Urothelium cell line (cell line): Measurements from ENCODE around the gene MFRP.
A peak's percentile ranks its signal among the peaks of the same experiment; 100 is the strongest.
"Not testable (repeated sequence)": the region's sequence is repeated elsewhere in the genome, so short reads cannot be mapped to it uniquely, and the experiment has no call there.

Experiments used
- DNase-seq: peaks from one replicate; pipeline ENCODE4 v3.0.0; 2011; ENCODE audit warnings: low spot score, mixed read lengths
- FAIRE-seq: peaks from 2 replicates; lab custom pipeline; 2011; peaks lifted over from hg19 to GRCh38; lab: Jason Lieb, UNC

Gene MFRP

GRCh38 chr11:119346605-119347004 lies at the start of gene MFRP:
MFRP (minus strand) TSS chr11:119346705; CDS start chr11:119346513, 192 bp downstream.
- no peak for DNase-seq

GRCh38 chr11:119391275-119391674 lies 44.8 kb upstream of the MFRP start:
- FAIRE-seq: no peak
- DNase-seq: no peak

More at GRCh38 chr11:119346605-119347004, at the start of gene MFRP:
- no peak for FAIRE-seq

- no peak for FAIRE-seq
These were observed 43.2 kb upstream of the MFRP start for GRCh38 chr11:119389611-119390254.

GRCh38 chr11:119388103-119388502 lies 41.6 kb upstream of the MFRP start:
- DNase-seq (no peak), FAIRE-seq (no peak)

More at GRCh38 chr11:119389611-119390254, 43.2 kb upstream of the MFRP start:
- DNase-seq: no peak

GRCh38 chr11:119384332-119384731 lies 37.8 kb upstream of the MFRP start:
- FAIRE-seq: no peak
- DNase-seq: no peak

- not testable (repeated sequence) for FAIRE-seq, DNase-seq
These were observed 36.0 kb upstream of the MFRP start for GRCh38 chr11:119382513-119382912.

GRCh38 chr11:119382101-119382500 lies 35.6 kb upstream of the MFRP start:
- DNase-seq: no peak
- FAIRE-seq: no peak

- FAIRE-seq: no peak
- no peak for DNase-seq
These were observed 34.9 kb upstream of the MFRP start, which contains the start of gene USP2 for GRCh38 chr11:119381181-119381988. USP2 (minus strand) TSS chr11:119381690; CDS start chr11:119373480, 8,210 bp downstream.

- DNase-seq: no peak
- no peak for FAIRE-seq
These were observed 34.3 kb upstream of the MFRP start for GRCh38 chr11:119380827-119381180.

GRCh38 chr11:119380160-119380826 lies 33.8 kb upstream of the MFRP start:
- FAIRE-seq: no peak

GRCh38 chr11:119378851-119379465 lies 32.5 kb upstream of the MFRP start:
- DNase-seq (no peak), FAIRE-seq (no peak)

More at GRCh38 chr11:119380160-119380826, 33.8 kb upstream of the MFRP start:
- no peak for DNase-seq

GRCh38 chr11:119377961-119378667 lies 31.6 kb upstream of the MFRP start:
- DNase-seq: no peak
- no peak for FAIRE-seq

GRCh38 chr11:119377112-119377901 lies 30.8 kb upstream of the MFRP start:
- FAIRE-seq (no peak), DNase-seq (no peak)

GRCh38 chr11:119376197-119376847 lies 29.8 kb upstream of the MFRP start:
- FAIRE-seq: no peak
- DNase-seq: no peak

- FAIRE-seq: no peak
- no peak for DNase-seq
These were observed 29.1 kb upstream of the MFRP start for GRCh38 chr11:119375337-119376196.

- FAIRE-seq (no peak), DNase-seq (no peak)
These were observed 28.3 kb upstream of the MFRP start for GRCh38 chr11:119374632-119375336.

- DNase-seq (peak; percentile 54), FAIRE-seq (no peak)
These were observed 27.6 kb upstream of the MFRP start for GRCh38 chr11:119373921-119374631.
